Colonic mucosa (tissue), 4 donors: ENCODE data around the gene RASD1. TPM values are rescaled to one million over a fixed set of nuclear protein-coding genes. Genes with fewer than 3 reads are reported as not detected.

Source experiments
- DNase-seq: peaks from one replicate; pipeline ENCODE4 v3.0.0-alpha.2; 2020
- H3K27ac ChIP-seq: fragments of 200-600 bp; one replicate; pipeline ENCODE4 v1.8.0; 2021
- H3K27me3 ChIP-seq: fragments of 200-600 bp; one replicate; pipeline ENCODE4 v1.8.0; 2021
- H3K36me3 ChIP-seq: fragments of 200-600 bp; one replicate; pipeline ENCODE4 v1.8.0; 2021
- H3K4me1 ChIP-seq: fragments of 200-600 bp; one replicate; pipeline ENCODE4 v1.8.0; 2021; ENCODE audit warnings: mild to moderate bottlenecking
- H3K4me3 ChIP-seq: fragments of 200-600 bp; one replicate; pipeline ENCODE4 v1.8.0; 2021
- H3K9ac ChIP-seq, 2 donors: one replicate each; pipeline ENCODE4 v1.7.0; 2013; ENCODE audit warnings: control low read depth in 2 of 2, low read depth in 2 of 2, low read length in 2 of 2
- H3K9me3 ChIP-seq: fragments of 200-600 bp; one replicate; pipeline ENCODE4 v1.8.0; 2021
- CTCF ChIP-seq: fragments of 200-600 bp; IDR thresholded peaks from one replicate; pipeline ENCODE4 v1.8.0; 2022; ENCODE audit warnings: antibody characterized with exemption, mild to moderate bottlenecking
- intact Hi-C: fragments of 100-400 bp; cut with DNase I; formaldehyde crosslinking; loops from one replicate; pipeline ENCODE4 v1.14.1; 2022
- total RNA-seq, 2 donors: library from RNA; stranded (reverse); fragmentation: NEBNext Ultra II Directional in 1 of 2; extraction: Animal tissue kit (Norgen Biotek cat#: 25700) in 1 of 2; gene quantifications; one replicate each; pipeline ENCODE4 v1.2.1, GENCODE V29; 2021
- donor health status: healthy.
- donor health status: DM: no; HTN: no; CAD: no.
- donor health status: DM: no; HTN: no; CAD: no.

The RASD1 gene
- total RNA-seq, 2 donors from 2014 or later = 21.6 to 24.9 TPM

- intact Hi-C loops = no loop called here
- Histone ChIP-seq H3K9ac (no peak overlapping the region), H3K27ac (no peak overlapping the region), H3K36me3 (no peaks in the 10 kb centered on the region), H3K9me3 (no peaks in the 10 kb centered on the region), H3K4me1 (no peaks in the 10 kb centered on the region), H3K4me3 (no peak overlapping the region), H3K27me3 (no peaks in the 10 kb centered on the region)
- TF ChIP-seq CTCF = no peak
- no peak for DNase-seq
Measured at GRCh38 chr17:17531156-17531555, 35.0 kb upstream of the RASD1 start.

- TF ChIP-seq CTCF = no peak
- no peaks in the 10 kb centered on the region for H3K27me3 ChIP-seq
- no peaks in the 10 kb centered on the region for H3K36me3 ChIP-seq
- no peak overlapping the region for H3K9ac ChIP-seq
- no peaks in the 10 kb centered on the region for H3K9me3 ChIP-seq
- no peak for DNase-seq
- H3K4me1 ChIP-seq = no peaks in the 10 kb centered on the region
- intact Hi-C loops = no loop called here
- H3K4me3 ChIP-seq = no peak overlapping the region
- H3K27ac ChIP-seq = no peak overlapping the region
Measured at GRCh38 chr17:17528696-17529652, 32.8 kb upstream of the RASD1 start.

GRCh38 chr17:17527956-17528500, 31.8 kb upstream of the RASD1 start:
- Histone ChIP-seq H3K4me1 (no peaks in the 10 kb centered on the region), H3K4me3 (no peak overlapping the region), H3K27ac (no peak overlapping the region), H3K36me3 (no peaks in the 10 kb centered on the region), H3K9ac (no peak overlapping the region), H3K27me3 (no peaks in the 10 kb centered on the region), H3K9me3 (no peaks in the 10 kb centered on the region)
- no peak for TF ChIP-seq CTCF
- DNase-seq = no peak
- intact Hi-C loops = no loop called here

- Histone ChIP-seq H3K9ac (no peak overlapping the region), H3K27me3 (no peaks in the 10 kb centered on the region), H3K36me3 (no peaks in the 10 kb centered on the region), H3K27ac (no peak overlapping the region), H3K4me1 (no peaks in the 10 kb centered on the region), H3K9me3 (no peaks in the 10 kb centered on the region), H3K4me3 (no peak overlapping the region)
- intact Hi-C loops = no loop called here
- TF ChIP-seq CTCF = no peak
- DNase-seq = no peak
Measured at GRCh38 chr17:17527534-17527933, 31.3 kb upstream of the RASD1 start.

- Histone ChIP-seq H3K27ac (no peak overlapping the region), H3K9ac (peak overlapping the region in 1 of 2 donors; percentile 31), H3K9me3 (no peaks in the 10 kb centered on the region), H3K4me1 (no peaks in the 10 kb centered on the region), H3K4me3 (no peak overlapping the region), H3K27me3 (no peaks in the 10 kb centered on the region), H3K36me3 (no peaks in the 10 kb centered on the region)
- TF ChIP-seq CTCF = no peak
- intact Hi-C loops = no loop called here
- DNase-seq = no peak
Measured at GRCh38 chr17:17526369-17526768, 30.2 kb upstream of the RASD1 start.
